GM19455 (cell line): ENCODE measurements around the gene COBL.

Experiments used
- ATAC-seq: cut with Tn5 transposase; IDR thresholded peaks from one replicate; pipeline ENCODE4 v1.9.1; 2021; ENCODE audit not compliant: unreplicated experiment

Gene COBL

GRCh38 chr7:51278797-51279196 lies 37.8 kb downstream of the COBL start:
- no peak for ATAC-seq

- no peak for ATAC-seq
Observed at GRCh38 chr7:51276967-51277366, 39.6 kb downstream of the COBL start.

GRCh38 chr7:51276091-51276605 lies 40.5 kb downstream of the COBL start:
- ATAC-seq = no peak

- ATAC-seq = no peak
Observed at GRCh38 chr7:51275532-51275931, 41.1 kb downstream of the COBL start.

GRCh38 chr7:51274955-51275354 lies 41.7 kb downstream of the COBL start:
- no peak for ATAC-seq

GRCh38 chr7:51274001-51274400 lies 42.6 kb downstream of the COBL start:
- ATAC-seq = no peak

- no peak for ATAC-seq
Observed at GRCh38 chr7:51273360-51273759, 43.2 kb downstream of the COBL start.

GRCh38 chr7:51270965-51271364 lies 45.6 kb downstream of the COBL start:
- ATAC-seq = no peak

GRCh38 chr7:51269911-51270310 lies 46.7 kb downstream of the COBL start:
- no peak for ATAC-seq

- ATAC-seq = no peak
Observed at GRCh38 chr7:51269321-51269720, 47.3 kb downstream of the COBL start.

- no peak for ATAC-seq
Observed at GRCh38 chr7:51268859-51269258, 47.8 kb downstream of the COBL start.

GRCh38 chr7:51267169-51267568 lies 49.4 kb downstream of the COBL start:
- no peak for ATAC-seq

- ATAC-seq = no peak
Observed at GRCh38 chr7:51265066-51265907, 51.3 kb downstream of the COBL start.

GRCh38 chr7:51263631-51264484 lies 52.8 kb downstream of the COBL start:
- ATAC-seq = no peak

GRCh38 chr7:51262796-51263531 lies 53.6 kb downstream of the COBL start:
- no peak for ATAC-seq

- ATAC-seq = no peak
Observed at GRCh38 chr7:51261950-51262795, 54.4 kb downstream of the COBL start.

GRCh38 chr7:51261117-51261835 lies 55.3 kb downstream of the COBL start:
- no peak for ATAC-seq

GRCh38 chr7:51260516-51260915 lies 56.1 kb downstream of the COBL start:
- ATAC-seq = no peak

- no peak for ATAC-seq
Observed at GRCh38 chr7:51259766-51260165, 56.8 kb downstream of the COBL start.

- no peak for ATAC-seq
Observed at GRCh38 chr7:51256916-51257315, 59.7 kb downstream of the COBL start.
